Ascending aorta (tissue), 2 donors: ENCODE data around the gene KRTAP12-3. TPM values are rescaled to one million over a fixed set of nuclear protein-coding genes. Genes with fewer than 3 reads are reported as not detected.

Experiments used
- DNase-seq, 2 donors: peaks; one replicate each; pipeline ENCODE4 v3.0.0-alpha.2; 2019; ENCODE audit warnings: low spot score in 2 of 2
- H3K27ac ChIP-seq, 2 donors: fragments of 200-600 bp; sonication (generic); one replicate each; pipeline ENCODE4 v1.5.1; 2016 to 2017; ENCODE audit warnings: mild to moderate bottlenecking in 1 of 2
- H3K27me3 ChIP-seq: fragments of 200-600 bp; sonication (generic); one replicate; pipeline ENCODE4 v1.5.1; 2017
- H3K36me3 ChIP-seq, 2 donors: fragments of 200-600 bp; sonication (generic); one replicate each; pipeline ENCODE4 v1.5.1; 2016
- H3K4me1 ChIP-seq, 2 donors: fragments of 200-600 bp; sonication (generic); one replicate each; pipeline ENCODE4 v1.5.1; 2016 to 2017; ENCODE audit warnings: mild to moderate bottlenecking in 1 of 2
- H3K4me3 ChIP-seq, 2 donors: fragments of 200-600 bp; sonication (generic); one replicate each; pipeline ENCODE4 v1.5.1; 2016 to 2017; ENCODE audit warnings: mild to moderate bottlenecking in 1 of 2
- H3K9me3 ChIP-seq, 2 donors: fragments of 200-600 bp; sonication (generic); one replicate each; pipeline ENCODE4 v1.5.1; 2016
- intact Hi-C: fragments of 100-400 bp; cut with DNase I; formaldehyde crosslinking; loops from one replicate; pipeline ENCODE4 v1.15.1; 2023
- total RNA-seq: library from RNA; depleted of rRNA; stranded (reverse); fragments of >200 nt; gene quantifications from one replicate; pipeline ENCODE4 v1.1.0, GENCODE V29; 2016
- TF ChIP-seq, protein P1 (sequence below), 3 experiments: fragments of 200-600 bp in 2 of 3; fragments of 450-650 bp in 1 of 3; sonication (generic) in 2 of 3; IDR thresholded peaks; one replicate each; pipeline ENCODE4 v1.5.1; 2016 to 2019; ENCODE audit warnings: antibody characterized with exemption in 3 of 3, mild to moderate bottlenecking in 1 of 3, moderate library complexity in 1 of 3

Gene KRTAP12-3
- total RNA-seq, 1 donor from 2014 or later, result not detected

DNA sequence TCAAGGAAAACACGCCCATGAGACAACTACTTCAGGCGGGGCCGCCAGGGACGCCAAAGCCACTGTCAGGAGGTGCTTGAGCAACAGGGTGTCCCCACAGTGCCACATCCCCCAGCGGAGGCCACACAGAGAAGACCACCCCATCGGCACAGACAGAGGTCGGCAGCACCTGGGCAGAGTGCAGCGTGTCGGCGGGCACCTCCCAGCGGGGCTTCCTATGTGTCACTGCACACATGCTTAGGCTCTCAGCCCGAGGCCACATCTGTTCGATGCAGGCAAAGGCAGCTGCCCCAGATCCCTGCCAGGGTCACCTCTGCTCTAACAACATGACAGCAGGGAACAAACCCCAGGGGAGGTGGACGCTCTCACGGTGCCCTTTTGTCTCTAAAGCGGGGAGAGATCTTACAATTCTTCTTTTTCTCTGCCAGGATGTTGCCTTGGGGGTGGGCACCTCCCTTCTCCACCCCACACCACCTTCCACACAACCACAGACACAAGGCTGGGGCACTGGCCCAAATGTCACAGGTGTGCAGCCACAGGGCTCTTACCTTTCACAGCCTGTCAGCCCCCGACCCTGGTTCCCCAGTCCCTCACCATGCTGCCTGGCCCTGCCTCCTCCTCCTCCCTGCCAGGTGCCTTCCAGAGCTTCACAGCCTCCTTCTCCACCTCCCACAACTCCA lies 41.7 kb upstream of the KRTAP12-3 start:
- intact Hi-C loops, result no loop called here
- H3K27ac ChIP-seq, result no peak overlapping the region
- no peaks in the 10 kb centered on the region for H3K9me3 ChIP-seq
- H3K4me3 ChIP-seq, result no peak overlapping the region
- H3K27me3 ChIP-seq, result no peaks in the 10 kb centered on the region
- no peaks in the 10 kb centered on the region for H3K36me3 ChIP-seq
- TF ChIP-seq, protein P1, sequence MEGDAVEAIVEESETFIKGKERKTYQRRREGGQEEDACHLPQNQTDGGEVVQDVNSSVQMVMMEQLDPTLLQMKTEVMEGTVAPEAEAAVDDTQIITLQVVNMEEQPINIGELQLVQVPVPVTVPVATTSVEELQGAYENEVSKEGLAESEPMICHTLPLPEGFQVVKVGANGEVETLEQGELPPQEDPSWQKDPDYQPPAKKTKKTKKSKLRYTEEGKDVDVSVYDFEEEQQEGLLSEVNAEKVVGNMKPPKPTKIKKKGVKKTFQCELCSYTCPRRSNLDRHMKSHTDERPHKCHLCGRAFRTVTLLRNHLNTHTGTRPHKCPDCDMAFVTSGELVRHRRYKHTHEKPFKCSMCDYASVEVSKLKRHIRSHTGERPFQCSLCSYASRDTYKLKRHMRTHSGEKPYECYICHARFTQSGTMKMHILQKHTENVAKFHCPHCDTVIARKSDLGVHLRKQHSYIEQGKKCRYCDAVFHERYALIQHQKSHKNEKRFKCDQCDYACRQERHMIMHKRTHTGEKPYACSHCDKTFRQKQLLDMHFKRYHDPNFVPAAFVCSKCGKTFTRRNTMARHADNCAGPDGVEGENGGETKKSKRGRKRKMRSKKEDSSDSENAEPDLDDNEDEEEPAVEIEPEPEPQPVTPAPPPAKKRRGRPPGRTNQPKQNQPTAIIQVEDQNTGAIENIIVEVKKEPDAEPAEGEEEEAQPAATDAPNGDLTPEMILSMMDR (IDR thresholded peaks at IDR 0.05), result no peak
- H3K4me1 ChIP-seq, result no peaks in the 10 kb centered on the region
- DNase-seq, result no peak

DNA sequence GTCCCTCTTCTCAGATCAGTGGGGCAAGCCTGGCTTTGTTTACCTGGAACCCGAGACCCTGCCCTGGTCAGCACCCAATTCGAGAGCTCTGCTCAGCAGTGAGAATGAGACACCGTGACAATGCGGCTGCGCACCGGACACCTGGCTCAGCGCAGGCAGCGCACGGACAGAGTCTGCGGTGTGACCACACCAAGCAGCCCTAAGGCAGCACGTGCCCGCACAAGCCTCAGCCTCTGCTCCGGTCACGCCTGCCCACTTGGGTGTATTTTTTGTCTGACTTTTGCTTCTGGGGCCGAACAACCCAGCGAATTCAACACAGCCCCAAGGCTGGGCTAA lies 41.2 kb upstream of the KRTAP12-3 start:
- TF ChIP-seq, protein P1 (IDR thresholded peaks at IDR 0.05), result no peak
- Histone ChIP-seq H3K27me3 (no peaks in the 10 kb centered on the region), H3K4me3 (no peak overlapping the region), H3K9me3 (no peaks in the 10 kb centered on the region), H3K4me1 (no peaks in the 10 kb centered on the region), H3K36me3 (no peaks in the 10 kb centered on the region), H3K27ac (no peak overlapping the region)
- no peak for DNase-seq
- intact Hi-C loops, result no loop called here

DNA sequence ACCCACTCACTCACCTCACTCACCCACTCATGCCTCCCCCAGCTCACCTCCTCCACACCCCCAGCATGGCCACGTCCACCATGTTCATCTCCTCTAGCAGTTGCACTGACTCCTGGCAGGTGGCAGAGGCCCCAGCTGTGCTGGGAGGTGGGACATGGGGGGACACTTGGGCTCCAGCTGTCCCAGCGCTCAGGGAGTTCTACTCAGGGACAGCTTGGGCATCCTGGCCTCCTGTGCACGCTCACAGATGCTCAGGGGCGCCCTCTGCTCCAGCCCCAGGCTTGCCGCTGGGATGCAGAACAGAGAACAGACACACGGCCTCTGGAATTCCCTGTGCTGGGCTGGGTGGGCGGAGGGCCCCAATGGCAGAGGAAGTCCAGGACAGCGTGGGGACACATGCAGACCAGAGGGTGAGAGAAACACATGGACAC lies 40.6 kb upstream of the KRTAP12-3 start:
- no peaks in the 10 kb centered on the region for H3K36me3 ChIP-seq
- no peaks in the 10 kb centered on the region for H3K4me1 ChIP-seq
- no peak for DNase-seq
- no peaks in the 10 kb centered on the region for H3K27me3 ChIP-seq
- no peaks in the 10 kb centered on the region for H3K9me3 ChIP-seq
- no peak overlapping the region for H3K27ac ChIP-seq
- H3K4me3 ChIP-seq, result no peak overlapping the region
- intact Hi-C loops, result no loop called here
- TF ChIP-seq, protein P1 (IDR thresholded peaks at IDR 0.05), result no peak

DNA sequence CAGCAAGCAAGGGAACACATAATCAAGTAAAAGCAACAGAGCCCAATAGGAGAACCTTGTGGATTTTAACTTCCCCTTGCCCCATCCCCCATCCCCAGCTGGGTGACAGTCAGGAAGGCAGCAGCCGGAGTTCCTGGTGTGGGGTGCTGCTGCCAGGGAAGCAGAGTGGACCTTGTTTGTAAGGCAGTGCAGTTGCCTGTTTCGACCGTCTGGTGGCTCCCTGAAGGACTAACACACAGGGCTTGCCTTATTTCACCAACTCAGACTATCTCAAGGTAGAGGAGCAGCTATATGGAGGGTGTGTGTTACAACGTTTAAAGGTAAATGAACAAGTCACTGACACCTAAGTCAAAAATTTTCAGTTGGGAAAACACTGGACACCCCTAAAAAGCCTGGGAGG lies 39.2 kb upstream of the KRTAP12-3 start:
- DNase-seq, result no peak

DNA sequence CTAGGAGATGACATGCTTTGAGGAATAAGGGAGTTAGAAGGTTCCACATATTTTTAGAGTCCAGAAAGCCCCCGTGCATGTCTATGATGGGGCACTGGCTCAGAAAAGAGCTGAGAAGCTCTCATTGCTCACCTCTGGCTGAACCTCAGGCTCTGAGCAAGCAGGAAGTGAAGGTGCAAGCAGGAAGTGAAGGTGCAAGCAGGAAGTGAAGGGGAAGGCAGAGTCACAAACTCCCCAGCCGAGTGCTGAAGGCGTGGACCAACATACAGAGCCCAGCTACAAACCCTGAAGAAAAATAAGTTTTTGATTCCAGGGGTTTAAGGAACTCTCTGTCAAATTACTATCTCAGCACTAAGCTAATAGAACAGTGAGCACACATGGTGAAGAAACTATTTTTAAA lies 38.8 kb upstream of the KRTAP12-3 start:
- Histone ChIP-seq H3K4me1 (no peaks in the 10 kb centered on the region), H3K4me3 (no peak overlapping the region), H3K36me3 (no peaks in the 10 kb centered on the region), H3K27me3 (no peaks in the 10 kb centered on the region), H3K27ac (no peak overlapping the region), H3K9me3 (peaks cover 0 to under 1% of the 10 kb centered on the region in 2 donors)
- TF ChIP-seq, protein P1 (IDR thresholded peaks at IDR 0.05), result no peak
- no peak for DNase-seq
- intact Hi-C loops, result no loop called here

More for the DNA sequence above, 39.2 kb upstream of the KRTAP12-3 start:
- H3K4me1 ChIP-seq, result no peaks in the 10 kb centered on the region
- no peaks in the 10 kb centered on the region for H3K9me3 ChIP-seq
- no peak overlapping the region for H3K27ac ChIP-seq
- no peaks in the 10 kb centered on the region for H3K27me3 ChIP-seq
- H3K4me3 ChIP-seq, result no peak overlapping the region
- no peaks in the 10 kb centered on the region for H3K36me3 ChIP-seq
- TF ChIP-seq, protein P1 (IDR thresholded peaks at IDR 0.05), result no peak
- intact Hi-C loops, result no loop called here

DNA sequence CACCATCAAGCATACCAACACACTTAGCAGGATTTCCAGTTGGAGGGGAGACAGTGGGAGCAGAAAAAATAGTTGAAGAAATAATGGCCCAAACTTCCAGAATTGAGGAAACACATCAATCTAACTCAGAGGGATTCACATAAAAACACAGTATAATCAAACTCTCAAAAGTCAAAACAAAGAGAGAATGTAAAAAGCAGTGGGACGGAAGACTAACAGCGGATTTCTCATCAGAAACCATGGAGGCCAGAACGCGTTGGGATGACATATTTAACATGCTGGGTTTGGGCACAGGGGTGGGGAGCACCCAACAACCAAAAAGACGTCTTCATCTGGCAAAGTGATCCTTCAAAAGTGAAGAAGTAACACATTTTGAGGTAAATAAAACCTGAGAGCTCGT lies 37.8 kb upstream of the KRTAP12-3 start:
- TF ChIP-seq, protein P1 (IDR thresholded peaks at IDR 0.05), result no peak
- Histone ChIP-seq H3K27ac (no peak overlapping the region), H3K36me3 (no peaks in the 10 kb centered on the region), H3K9me3 (peaks cover 0 to 3% of the 10 kb centered on the region in 2 donors), H3K4me3 (no peak overlapping the region), H3K4me1 (no peaks in the 10 kb centered on the region), H3K27me3 (no peaks in the 10 kb centered on the region)
- intact Hi-C loops, result no loop called here
- DNase-seq, result no peak
